ENCODE measurements around the gene GDNF. TPM values are rescaled to one million over a fixed set of nuclear protein-coding genes. Genes with fewer than 3 reads are reported as not detected.
A peak's percentile ranks its signal among the peaks of the same experiment; 100 is the strongest.

The GDNF gene
- total RNA-seq, 1 experiment from 2014 or later: not detected

DNA sequence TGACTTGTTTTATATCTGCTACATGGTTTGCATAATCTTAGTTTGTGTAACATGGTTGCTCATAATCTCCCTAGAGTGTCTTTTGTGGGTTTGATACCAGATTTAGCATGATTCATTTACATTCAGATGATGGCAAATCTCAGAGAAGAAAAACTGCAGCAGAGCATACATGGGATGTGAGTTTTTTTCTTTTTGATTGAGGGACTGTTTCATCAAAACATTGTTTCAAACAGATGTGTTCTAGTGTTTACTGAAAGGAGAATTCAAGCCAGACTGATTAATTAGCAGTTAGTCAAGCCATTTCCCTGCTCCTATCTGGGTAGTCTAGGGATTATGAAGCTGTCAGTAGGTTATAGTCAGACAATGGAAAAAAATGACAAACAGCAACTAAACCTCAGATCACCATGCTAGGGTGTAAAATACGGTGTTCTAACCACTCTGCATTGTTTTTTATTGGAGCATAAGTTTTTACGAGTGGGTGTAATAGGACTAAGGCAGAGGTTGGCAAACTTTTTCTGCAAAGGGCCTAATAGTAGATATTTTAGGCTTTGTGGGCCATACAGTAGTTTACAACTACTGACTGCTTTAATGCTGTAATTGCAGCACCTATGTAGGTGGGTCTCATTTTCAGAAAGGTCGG lies 10.5 kb upstream of the GDNF start:
- DNase-seq (ENCODE audit: low read depth): no peak
- in situ Hi-C loops (cut with HindIII; ENCODE audit: low pct_unique_long_range_greater_than_20kb, low sequenced_read_pairs): no loop called here

- in situ Hi-C loops (cut with HindIII; ENCODE audit: low pct_unique_long_range_greater_than_20kb, low sequenced_read_pairs): no loop called here
- no peak for DNase-seq (ENCODE audit: low read depth)
Observed at GRCh38 chr5:37849641-37850040, 9.8 kb upstream of the GDNF start.

GRCh38 chr5:37847978-37848425 lies 8.2 kb upstream of the GDNF start:
- peak; percentile 26 for DNase-seq (ENCODE audit: low read depth)
- in situ Hi-C loops (cut with HindIII; ENCODE audit: low pct_unique_long_range_greater_than_20kb, low sequenced_read_pairs): no loop called here

- in situ Hi-C loops (cut with HindIII; ENCODE audit: low pct_unique_long_range_greater_than_20kb, low sequenced_read_pairs): no loop called here
- no peak for DNase-seq (ENCODE audit: low read depth)
Observed at GRCh38 chr5:37846786-37847310, 7.0 kb upstream of the GDNF start.

DNA sequence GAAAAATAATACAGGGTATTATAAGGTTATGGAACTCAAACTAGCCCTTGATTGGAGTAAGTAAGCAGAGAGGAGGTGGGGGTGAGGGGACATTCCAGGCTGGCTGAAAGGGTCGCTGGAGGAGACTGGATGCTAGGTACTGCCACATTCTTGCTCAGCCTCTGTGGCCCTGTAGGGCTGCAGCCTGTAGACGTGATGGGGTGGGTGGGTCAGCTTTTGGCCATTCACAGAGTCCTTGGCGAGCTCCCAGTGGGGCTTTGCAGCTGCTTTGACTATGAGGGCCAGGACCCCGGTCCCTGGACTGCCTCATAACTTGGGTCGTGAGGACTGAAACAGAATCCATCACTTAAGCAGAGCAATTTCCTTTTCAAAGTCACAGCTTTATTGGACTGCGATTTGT lies 4.2 kb upstream of the GDNF start:
- in situ Hi-C loops (cut with HindIII; ENCODE audit: low pct_unique_long_range_greater_than_20kb, low sequenced_read_pairs): no loop called here
- DNase-seq (ENCODE audit: low read depth): no peak

DNA sequence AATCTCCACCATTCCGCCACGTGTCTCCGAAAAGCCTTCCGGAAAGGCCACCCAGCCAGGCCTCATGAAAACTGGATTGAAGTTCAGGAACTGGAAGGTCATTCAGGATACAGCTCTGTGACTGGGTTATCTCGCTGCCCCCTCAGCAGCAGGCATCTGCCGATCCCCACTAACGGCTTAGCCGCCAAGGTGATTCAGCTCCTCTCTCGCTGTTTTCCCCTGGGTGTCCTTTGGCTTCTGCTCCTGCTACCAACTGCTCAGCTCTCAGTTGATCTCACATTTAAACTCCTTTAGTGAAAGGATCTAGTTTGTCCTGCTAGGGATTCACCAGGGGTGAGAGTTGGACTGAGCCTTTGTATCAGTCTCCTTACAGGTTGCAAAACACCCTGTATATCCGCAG lies 2.2 kb upstream of the GDNF start:
- no peak for DNase-seq (ENCODE audit: low read depth)
- in situ Hi-C loops (cut with HindIII; ENCODE audit: low pct_unique_long_range_greater_than_20kb, low sequenced_read_pairs): no loop called here

GRCh38 chr5:37841203-37841602 lies 1.4 kb upstream of the GDNF start:
- no peak for DNase-seq (ENCODE audit: low read depth)
- in situ Hi-C loops (cut with HindIII; ENCODE audit: low pct_unique_long_range_greater_than_20kb, low sequenced_read_pairs): no loop called here

DNA sequence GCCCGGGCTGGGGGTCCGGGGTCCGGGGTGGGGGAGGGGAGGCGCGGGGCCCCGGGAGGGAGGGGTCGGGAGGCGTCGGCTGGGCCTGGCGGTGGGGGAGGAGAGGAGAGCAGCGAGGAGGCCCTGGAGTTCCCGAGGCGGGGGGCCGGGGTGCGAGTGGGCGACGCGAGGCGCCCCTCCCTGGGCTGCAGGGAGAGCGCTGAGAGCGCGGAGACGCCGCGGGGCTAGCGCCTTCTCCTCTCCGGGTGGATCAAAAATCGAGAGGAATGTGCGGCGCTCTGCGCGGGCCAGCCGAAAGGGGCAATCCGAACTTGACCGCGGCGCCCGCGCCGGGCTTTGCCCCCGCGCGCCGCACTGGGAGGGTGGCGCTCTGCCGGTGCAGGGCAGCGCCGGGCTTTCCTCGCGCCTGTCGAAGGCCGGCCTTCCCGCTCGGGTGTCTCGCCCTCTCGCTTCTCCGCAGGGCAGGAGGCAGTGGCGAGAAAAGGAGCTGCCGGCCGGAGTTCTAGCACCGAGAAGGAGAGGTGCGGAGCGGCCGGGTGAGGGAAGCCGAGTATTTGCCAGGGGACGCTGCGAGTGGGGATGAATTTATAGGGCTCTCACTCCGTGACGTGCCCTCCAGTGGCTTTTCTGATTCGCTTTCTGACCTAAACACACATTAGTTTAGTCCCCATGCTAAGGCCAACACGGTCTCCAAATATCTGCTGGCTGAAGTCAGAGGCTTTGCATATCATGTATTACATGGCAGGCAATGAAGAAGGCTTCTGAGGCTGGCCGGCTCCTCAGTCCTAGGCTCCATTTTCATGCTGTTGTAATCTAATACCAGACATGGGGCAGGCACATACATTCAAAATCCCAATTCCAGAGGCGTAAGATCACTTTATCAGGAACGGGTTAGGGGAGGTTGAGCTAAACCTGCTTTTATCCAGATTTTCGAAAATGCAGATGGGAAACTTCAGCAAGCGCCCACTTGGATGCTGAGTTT lies 503 bp upstream of the GDNF start:
- DNase-seq (ENCODE audit: low read depth): peak; percentile 33
- in situ Hi-C loops (cut with HindIII; ENCODE audit: low pct_unique_long_range_greater_than_20kb, low sequenced_read_pairs): no loop called here

- in situ Hi-C loops (cut with HindIII; ENCODE audit: low pct_unique_long_range_greater_than_20kb, low sequenced_read_pairs): no loop called here
- no peak for DNase-seq (ENCODE audit: low read depth)
Observed at GRCh38 chr5:37838933-37839341, 904 bp downstream of the GDNF start.

DNA sequence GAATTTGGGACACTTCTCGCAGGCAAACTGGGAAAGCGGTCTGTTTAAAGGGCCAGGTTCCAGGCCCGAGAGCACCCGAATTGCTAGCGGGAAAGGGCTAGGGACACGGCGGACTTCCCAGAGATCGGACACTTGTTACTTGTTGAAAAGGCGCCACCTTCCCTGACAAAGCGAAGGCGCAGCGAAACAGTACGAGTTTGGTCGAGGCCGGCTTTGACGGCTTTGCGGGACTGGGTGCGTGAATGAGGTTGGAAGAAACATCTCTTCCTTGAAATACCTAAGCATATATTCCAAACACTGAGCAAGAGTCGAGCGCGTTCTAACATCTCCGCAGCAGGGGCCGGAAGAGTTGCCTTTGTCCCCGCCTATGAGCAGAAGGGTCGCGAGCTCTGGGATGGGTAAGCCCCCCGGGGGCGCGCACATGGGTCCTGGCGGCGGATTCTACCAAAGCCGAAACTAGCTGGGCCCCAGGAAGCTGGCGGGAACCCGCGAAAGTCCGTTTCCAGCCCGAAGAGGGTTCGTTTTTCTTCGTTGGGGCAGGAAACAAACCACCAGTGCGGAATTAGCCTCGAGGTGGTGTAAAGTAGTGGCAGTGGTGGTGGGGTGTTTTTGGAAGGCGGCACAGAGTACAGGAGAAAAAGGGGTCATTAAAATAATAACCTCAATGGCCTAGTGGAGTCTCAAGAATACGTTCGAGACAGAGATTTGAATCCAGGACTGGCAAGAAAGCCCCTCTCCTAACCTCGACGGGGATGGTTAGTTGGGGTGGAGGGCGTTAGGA lies 1.5 kb downstream of the GDNF start:
- no peak for DNase-seq (ENCODE audit: low read depth)
- in situ Hi-C loops (cut with HindIII; ENCODE audit: low pct_unique_long_range_greater_than_20kb, low sequenced_read_pairs): no loop called here

GRCh38 chr5:37837414-37838032 lies 2.3 kb downstream of the GDNF start:
- no peak for DNase-seq (ENCODE audit: low read depth)
- in situ Hi-C loops (cut with HindIII; ENCODE audit: low pct_unique_long_range_greater_than_20kb, low sequenced_read_pairs): no loop called here

DNA sequence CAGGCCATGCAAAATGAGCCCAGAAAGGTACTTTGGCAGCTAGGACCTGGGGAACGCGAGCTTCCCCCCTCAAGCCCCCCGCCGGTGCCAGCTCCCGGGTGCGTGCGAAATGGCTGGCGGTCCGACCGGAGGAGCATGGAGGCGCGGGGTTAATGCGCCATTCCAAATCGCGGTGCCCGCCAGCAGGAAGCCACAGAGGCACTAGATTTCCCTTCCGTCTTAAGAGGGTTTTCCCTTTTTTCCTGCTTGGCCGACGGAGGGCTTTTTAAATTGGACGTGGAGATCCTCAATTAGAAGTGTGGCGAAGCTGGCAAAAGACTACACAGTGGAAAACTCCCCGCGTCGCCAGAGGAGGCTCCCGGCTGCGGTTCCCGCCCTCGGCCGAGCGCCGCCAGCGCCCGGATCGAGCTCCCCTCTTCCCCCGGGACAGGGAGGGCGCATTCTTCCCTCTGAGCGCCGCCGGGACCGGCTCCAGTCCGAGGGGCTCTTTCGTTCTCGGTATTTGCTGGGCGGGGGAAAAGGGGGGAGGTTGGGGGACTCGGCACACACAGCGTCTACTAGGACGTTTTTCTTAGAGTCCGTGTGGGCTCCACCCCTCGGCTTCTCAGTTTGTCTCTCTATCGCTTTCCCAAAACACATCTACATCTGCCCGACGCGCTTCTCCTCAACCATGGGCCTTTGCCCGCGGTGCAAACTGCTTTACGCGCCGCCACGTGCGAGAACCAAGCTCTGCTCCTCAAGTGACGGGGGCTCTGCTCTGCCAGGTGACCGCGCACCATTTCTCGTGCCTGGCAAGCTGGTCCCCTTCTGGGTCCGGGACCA lies 3.0 kb downstream of the GDNF start:
- in situ Hi-C loops (cut with HindIII; ENCODE audit: low pct_unique_long_range_greater_than_20kb, low sequenced_read_pairs): no loop called here

GRCh38 chr5:37836235-37836591 lies 3.6 kb downstream of the GDNF start:
- in situ Hi-C loops (cut with HindIII; ENCODE audit: low pct_unique_long_range_greater_than_20kb, low sequenced_read_pairs): no loop called here
- no peak for DNase-seq (ENCODE audit: low read depth)

More for the DNA sequence above, 3.0 kb downstream of the GDNF start:
- no peak for DNase-seq (ENCODE audit: low read depth)

DNA sequence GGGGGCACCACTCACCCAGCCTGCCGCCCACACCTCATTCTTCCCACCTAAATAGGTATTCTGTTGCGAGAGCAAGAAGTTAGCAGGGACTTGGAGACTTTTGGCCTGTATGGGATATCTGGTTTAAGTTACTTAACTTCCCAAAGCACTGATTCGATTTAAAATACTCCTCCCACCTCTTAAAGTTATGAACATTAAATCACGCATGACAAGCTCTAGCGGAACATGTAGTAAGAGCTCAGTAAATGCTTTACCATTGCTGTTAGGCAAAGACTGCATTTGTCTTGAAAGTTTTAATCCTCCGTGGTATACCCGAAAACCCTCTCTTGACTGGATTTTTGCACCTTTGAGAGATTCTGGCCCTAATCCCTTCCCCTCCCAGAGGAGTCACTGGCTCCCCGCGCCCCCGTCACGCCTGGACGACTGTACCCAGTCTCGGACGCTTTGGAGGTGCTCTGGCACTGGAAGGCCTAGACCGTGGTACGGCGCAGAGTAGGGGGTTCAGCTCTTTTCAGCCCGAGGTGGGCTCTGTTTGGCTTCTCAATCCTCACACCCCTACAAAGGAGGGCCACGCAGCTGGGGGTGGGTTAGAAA lies 4.4 kb downstream of the GDNF start:
- in situ Hi-C loops (cut with HindIII; ENCODE audit: low pct_unique_long_range_greater_than_20kb, low sequenced_read_pairs): no loop called here
- no peak for DNase-seq (ENCODE audit: low read depth)

DNA sequence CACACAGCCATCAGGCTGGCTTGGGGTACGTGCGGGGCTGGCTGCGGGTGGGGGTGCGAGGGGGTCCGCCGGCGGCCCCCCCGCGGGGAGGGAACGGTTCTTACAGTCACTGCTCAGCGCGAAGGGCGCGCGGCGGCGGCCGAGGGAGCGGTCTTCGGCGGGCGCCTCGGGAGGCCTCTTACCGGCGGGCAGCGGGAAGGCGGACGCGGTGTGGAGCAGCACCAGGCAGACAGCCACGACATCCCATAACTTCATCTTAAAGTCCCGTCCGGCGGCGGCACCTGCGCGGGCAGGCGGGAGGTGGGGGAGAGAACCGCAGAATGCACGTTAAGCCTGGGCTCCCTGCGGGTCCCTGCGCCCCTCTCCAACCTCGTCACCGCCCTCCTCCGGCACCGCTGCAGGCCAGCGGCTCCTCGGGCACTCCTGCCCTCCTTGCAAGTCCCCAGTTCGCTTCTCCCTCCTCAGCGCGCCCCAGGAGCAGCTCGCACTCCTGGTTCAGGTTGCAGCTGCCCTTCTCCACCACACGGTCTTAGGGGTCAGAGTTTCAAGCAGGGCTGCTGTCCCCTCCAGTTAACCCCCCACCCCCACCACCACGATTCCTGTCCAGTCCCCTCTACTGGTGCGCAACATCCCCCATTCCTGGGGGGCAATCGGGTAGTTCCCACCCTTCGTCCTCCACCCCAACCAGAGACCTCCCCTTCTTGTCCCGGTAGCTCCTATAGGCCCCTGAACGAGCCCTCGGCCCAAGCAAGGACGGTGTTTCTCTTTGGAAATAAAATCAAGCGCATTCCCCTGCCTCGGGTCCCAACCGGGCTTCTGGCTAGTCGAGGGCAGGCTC lies 5.1 kb downstream of the GDNF start:
- in situ Hi-C loops (cut with HindIII; ENCODE audit: low pct_unique_long_range_greater_than_20kb, low sequenced_read_pairs): no loop called here
- no peak for DNase-seq (ENCODE audit: low read depth)

DNA sequence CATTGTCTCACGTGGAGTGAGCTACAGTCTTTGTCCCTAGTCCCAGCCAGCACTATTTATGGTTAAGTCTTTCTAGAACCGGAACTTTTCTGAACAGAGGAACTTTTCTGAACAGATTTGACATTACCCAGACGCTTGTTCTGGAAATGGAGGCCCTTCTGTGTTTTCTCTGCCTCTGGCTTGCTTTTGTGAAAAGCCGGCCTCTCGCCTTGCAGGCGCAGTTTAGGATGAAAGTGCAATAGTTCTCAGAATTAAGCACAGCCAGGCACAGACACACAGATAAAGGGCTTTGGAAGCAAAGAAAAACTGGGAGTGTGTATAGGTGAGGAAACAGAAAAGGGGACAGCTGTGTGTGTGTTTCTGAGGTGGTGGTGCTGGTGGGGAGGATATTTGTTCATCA lies 5.9 kb downstream of the GDNF start:
- in situ Hi-C loops (cut with HindIII; ENCODE audit: low pct_unique_long_range_greater_than_20kb, low sequenced_read_pairs): no loop called here
- no peak for DNase-seq (ENCODE audit: low read depth)
